ENCODE measurements around the gene MAIP1.
A peak's percentile ranks its signal among the peaks of the same experiment; 100 is the strongest.

Gene MAIP1

DNA sequence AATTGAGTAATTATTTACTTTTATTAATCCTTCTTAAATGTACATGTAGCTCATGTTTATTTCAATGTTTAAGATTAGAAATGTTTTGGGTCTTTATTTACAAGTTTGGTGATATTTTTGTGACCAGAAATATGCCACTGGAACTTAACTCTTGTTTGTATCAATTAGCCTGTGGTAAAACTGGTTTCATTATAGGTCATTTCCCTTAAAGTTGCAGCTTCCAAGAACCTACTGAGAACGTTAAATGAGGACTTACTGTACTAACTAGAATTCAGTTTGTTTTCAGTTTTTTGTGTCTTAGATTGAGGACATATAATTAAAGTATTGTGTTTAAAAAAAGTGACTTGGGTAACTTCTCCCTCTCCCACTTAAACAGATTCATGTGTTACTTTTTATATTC lies 4.4 kb upstream of the MAIP1 start:
- DNase-seq: no peak

DNA sequence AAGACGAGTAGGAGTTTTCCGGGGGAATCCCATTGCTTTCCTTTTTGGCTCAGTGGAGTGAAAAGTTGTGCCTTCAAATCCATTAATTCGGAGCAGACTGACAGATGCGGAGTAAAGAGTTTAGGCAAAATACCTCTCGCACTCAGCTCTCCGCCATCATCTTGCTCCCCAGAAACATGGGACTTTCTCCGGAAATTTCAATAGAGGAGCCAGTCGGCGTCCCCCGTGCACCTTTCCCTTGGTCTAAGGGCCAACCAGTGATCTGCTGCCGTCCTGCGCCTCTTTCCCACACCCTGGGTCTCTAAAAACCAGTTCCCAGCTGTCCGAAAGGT lies 409 bp upstream of the MAIP1 start:
- no peak for DNase-seq

DNA sequence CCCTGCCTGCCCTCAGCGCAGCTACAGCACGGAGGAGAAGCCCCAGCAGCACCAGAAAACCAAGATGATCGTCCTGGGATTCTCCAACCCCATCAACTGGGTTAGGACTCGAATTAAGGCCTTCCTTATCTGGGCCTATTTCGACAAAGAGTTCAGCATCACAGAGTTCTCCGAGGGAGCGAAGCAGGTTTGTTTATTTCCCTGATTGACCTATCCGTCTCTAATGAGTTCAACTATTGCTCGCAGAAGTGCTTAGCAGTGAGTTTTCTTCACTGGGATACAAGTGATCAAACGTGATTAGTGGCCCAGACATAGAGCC lies 639 bp downstream of the MAIP1 start:
- peak; percentile 52 for DNase-seq

DNA sequence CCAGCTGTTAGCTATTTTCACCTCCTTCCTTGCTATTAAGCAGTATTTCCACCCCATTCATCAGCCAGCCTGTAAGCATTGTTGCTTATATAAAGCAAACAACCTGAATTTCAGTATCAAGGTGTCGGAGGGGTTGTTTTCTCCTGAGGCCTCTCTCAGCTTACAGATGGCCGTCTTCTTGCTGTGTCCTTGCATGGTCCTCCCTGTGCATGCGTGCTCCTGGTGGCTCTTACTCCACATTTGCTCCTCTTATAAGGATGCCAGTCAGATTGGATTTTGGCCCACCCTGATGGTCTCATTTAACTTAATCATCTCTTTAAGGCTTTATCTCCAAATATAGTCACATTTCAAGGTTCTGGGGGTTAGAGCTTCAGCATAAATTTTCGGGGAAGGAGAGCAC lies 2.6 kb downstream of the MAIP1 start:
- DNase-seq: no peak

DNA sequence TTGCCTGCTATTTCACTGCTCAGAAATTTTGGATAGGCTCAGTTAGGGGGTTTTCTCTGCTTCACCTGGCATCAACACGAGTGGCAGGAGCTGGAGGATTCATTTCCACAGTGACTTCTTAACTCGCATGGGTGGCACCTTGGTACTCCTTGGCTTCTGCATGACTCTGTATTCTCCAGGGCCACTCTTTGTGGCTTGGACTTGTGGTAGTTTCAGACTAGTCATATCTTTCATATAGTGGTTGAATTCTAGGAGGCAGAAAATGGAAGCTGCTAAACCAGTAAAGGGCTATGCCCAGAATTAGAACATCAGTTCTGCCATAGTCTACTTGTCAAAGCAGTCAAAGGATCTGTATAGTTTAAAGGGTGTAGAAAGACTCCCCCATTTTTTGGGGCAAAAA lies 6.8 kb downstream of the MAIP1 start:
- no peak for DNase-seq

DNA sequence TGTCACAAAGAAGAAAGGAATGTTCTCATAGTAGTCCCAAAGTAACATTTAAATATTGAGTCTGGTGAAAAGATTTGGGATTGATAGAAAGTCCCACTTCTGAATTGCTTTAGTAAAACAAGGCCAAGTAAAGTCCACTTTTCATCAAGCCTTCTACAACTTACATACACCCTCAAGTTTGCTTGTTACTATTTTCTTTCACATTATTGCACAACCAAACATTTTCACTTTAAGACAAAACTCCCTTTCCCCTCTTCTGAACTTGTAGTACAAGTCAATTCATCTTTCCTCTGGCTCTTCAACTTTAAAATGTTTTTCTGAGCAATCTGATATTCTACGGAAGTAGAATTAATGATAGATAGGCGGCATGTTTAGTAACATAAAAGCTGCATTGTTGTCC lies 11.0 kb downstream of the MAIP1 start:
- DNase-seq: no peak

DNA sequence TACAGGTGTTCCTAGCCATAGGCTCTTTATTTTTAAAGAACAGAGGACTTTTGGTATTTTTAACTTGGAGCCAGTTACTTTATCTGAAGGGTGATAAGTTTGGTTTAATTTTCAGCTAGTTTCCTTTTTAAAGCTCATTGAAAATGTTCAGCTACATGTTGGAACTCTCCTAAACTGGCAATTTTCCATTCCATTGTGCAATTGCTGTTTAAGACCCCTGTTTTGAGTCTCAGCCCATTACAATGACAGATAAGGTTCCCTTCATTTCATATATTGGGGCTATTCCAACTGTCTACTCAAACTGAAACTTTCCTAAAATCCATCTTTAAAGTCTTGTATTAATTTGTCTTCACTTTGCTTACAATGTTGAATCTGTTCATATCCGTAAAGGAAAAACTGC lies 11.6 kb downstream of the MAIP1 start:
- DNase-seq: no peak

DNA sequence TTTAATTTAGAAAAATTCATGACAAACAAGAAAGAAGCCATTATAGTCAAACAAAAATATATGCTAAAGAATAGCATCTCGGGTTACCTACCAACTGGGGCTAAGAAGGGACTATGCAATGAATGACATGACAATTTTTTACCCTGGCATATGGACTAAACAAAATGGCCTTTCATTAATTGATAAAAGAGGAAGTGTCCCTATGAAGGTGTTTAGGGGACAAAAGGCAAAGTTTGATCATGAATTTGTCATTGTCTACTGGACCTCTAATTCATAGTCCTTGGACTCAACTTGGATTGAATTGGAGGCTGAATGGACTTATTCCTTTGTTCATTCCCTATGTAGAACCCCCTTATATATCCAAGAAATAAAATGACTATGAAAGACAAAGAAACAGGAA lies 12.7 kb downstream of the MAIP1 start:
- no peak for DNase-seq

DNA sequence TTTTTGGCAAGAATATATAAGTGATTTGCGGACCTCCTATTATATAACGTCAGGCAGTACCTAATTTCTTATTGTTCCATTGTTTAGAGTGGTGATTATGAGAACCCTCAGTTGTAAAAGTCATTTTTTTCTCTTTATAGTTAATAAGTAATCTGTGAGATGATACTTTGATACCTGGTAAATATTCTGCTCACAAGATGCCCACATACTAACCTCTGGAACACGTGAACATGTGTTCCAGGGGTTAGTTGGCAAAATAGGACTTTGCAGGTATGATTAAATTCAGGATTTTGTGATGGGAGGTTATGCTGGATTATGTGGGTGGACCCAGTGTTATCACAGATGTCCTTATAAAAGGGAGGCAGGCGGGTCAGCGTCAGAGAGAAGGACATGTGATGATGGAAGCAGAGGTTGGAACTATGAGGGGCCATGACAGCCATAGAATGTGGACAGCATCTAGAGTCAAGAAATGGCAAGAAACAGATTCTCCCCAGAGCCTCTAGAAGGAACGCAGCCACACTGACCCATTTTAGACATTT lies 16.8 kb downstream of the MAIP1 start:
- no peak for DNase-seq

DNA sequence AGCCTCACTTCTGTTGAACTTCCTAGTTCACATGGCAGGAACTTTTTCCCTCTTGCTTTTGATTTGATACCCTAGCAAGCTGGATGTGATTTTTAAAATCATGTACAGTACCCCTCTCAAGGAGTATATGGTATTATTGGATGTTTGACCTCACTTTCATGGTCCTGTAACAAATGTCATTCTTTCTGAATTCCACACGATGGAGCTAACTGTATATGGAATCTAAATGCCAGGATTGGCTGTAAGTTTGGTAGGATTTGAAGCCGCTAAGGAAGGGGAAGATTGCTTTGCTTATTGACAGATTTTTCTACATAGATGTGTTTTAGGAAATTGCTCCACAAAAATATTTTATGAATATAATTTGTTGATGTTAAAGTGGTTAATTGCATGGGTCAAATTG lies 18.3 kb downstream of the MAIP1 start:
- DNase-seq: peak; percentile 62

DNA sequence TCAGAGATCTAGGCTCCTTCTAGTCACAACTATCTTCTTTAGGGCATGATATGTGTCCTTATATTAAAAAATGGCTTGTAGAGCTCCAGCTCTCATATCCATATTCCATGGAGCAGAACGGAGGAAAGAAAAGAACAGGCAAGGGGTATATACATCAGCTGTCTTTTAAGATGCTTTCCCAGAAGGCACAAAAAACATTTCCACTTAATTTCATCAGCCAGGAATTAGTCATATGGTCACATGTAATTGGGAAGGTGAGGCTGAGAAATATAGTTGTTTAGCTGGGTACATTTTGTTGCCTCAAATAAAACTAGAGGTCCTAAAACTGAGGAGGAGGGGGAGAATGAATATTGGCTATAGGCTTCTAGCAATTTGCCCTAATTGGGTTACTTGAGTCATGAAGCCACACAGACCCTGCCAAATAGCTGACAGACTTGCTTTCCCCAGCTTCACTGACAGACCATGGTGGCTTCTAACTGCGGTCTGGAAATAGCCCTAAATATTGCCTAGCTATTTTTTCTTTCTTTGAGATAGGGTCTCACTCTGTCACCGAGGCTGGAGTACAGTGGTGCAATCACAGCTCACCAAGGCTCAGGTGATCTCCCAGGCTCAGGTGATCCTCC lies 20.0 kb downstream of the MAIP1 start:
- DNase-seq: no peak

DNA sequence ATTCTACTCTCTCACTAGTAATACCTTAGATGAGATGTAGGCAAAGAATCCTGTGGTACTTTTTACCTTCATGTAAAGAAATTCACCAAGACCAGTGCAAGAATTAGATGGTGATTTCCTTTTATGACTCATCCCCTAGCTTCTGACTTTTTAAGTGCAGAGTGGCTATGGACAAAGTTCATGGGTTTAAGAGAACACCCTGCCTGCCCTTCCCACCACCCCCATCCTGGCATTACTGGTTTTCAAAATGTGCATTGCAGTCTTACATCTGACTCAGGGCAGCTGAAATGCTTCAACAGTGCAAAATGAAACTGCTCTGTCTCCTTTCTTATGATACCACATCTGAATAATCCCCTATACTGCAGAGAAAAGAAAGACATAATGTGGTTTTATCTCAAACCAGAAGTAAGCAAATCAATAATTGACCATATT lies 22.6 kb downstream of the MAIP1 start:
- no peak for DNase-seq

DNA sequence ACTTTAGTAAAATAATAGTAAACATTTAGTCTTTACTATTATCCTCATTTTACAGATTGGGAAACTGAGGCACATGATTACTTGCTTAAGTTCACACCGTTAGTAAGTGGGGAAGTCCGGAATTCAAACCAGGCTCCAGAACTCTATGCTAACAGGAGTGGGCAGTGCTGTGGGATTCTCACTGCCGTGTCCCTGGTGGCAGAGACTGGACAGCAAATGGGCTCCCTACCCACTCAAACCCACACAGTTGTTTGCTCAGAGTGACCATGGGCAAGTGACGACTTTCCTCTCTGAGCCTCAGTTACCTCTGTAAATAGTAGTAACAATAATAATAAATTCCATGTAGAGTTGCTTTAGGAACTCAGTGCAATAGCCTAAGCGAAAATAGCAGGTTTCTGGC lies 24.0 kb downstream of the MAIP1 start:
- no peak for DNase-seq

DNA sequence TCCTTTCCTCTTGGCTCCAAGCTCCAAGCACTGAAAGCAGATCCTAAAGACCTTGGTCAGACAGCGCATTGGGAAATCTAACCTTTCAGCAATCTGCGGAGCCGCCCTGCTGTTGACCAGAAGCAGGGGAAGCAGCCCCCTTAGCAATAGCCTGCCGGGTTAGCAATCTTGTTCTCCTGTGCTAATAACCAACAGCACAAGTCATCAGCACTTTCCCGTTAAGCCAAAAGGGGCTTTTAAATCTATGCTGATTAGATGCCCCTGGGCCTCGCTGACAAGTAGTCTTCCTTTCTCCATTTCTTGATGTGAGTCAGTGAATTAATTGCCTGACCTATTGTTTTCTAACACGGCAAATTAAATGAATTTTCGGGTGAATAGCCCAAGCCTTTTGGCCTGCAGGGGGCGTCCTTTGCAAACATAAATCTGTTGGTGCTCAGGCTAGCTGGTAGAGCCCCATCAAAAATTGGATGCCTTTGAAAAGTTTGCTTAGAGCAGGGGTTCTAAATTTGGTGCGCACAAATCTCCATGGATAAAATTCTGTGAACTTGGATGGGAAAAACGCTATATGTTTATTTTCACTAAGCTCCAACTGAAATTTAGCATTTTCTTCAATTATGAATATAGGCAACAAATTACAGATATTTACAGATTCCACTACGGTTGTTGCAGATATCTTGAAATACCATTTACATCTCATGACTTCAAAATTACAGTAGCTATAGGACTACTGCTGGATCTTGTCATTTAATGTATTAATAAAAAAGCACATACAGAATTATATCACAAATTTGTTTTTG lies 24.6 kb downstream of the MAIP1 start:
- peak; percentile 67 for DNase-seq

DNA sequence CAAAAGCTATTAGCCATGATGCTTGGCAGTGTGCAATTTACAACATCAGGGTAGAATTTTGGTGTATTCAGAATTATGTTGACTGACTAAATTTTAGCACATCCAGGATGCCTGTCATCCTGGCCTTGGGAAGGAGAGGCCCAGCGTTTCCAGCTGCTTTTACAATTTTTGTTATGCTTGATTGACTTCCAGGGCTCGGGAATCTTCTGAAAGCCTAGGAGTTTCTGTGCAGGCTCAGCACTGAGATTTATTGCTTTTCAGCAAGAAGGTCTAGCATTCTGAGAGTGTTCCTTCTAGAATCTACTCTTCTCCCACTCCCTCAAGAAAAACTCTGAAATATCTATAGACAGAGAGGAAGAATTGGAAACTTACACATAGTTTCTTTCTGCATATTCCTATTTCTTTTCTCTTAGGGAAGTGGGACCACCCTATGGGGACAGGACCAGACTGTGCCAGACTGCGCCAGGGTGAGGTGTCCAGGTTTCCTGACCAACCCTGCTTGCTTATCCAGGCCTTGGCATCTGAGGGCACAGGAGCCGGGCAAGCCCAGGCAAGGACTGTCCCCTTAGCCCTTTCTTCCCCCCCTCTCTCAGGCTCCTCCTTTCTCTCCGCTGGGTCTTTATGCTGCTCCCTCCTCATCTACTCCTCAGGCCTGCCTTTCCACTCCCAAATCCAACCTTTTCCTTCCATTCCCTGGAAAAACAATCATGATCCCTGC lies 26.9 kb downstream of the MAIP1 start:
- DNase-seq: no peak

DNA sequence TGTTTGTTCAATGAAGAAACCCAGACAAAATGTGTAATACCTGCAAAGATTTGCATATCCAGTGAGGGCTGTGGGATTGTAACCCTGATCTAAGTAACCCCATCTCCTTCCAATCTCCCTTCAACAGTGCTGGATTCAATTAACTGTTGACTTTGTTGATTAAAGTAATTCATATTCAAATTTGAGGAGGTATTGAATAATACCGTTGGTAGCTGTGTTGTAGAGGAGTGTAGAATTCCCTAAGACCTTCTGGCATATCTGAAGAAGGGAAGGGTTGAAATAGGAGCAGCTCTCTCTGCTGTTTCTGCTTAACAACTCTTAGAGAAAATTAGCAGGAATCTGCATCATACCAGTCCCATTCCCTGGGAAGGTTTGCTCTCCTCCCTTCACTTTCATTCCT lies 28.2 kb downstream of the MAIP1 start:
- DNase-seq: no peak

DNA sequence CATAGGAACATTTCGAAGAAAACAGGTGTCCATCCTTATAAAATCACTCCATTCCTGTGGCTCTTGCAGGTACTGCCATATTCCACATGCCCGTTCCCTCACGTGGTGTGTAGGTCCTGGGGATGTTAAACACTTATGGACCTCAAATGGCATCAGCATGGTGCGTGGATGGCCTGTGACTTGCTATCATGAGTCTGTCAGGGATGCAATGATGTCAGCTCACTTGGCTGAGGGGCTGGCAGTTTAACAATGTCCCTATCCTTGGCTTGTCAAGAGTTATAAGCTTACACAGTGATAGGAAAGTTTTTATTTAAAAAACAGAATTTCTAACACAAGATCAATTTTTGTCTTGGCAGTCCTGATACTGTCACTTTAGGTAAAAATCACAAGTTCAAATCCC lies 28.8 kb downstream of the MAIP1 start:
- no peak for DNase-seq

DNA sequence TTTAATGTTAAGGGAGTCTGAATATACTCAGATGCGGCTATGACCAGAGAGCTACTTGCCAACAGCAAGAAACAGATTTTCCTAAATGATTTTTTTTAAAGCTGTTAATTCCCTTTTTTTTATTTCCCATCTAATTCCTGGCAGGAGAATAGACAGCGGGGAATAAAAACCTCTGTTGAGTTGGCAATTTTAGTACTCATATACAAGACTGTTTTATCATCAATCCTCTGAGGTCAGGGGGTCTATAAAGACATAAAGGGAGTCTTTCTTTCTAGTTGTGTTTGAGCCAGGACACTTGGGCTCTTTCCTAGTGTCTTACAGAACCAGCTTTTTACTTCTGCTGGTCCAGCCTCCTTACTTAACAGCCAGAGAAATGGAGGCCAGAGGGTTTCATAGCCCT lies 29.4 kb downstream of the MAIP1 start:
- DNase-seq: no peak

DNA sequence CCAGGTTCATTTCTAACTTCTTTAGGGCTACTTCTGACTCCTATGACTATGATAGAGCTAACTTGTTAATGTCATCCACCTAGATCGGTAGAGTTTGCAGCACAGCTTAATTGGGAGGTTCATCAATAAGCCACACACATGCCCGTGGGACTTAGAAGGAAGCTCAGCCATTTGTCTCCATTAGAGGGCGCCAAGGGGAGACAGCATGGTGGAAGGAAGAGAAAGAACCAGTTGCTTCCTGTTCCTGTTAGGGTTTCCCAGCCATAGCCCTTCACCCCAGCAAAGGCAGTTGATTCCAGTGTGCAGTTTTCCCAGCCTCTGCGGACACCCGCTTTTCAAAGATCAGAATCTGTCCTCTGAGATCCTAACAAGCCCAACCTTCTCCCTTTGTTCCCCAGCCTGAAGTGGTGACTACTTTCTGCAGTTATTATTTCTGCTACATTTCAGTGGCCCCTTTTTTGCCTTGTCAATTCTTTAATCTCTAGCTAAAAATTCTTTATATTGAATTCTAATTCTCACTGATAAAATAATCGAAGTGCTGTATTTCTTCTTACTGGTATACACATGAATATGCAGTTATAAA lies 30.3 kb downstream of the MAIP1 start:
- peak; percentile 66 for DNase-seq

DNA sequence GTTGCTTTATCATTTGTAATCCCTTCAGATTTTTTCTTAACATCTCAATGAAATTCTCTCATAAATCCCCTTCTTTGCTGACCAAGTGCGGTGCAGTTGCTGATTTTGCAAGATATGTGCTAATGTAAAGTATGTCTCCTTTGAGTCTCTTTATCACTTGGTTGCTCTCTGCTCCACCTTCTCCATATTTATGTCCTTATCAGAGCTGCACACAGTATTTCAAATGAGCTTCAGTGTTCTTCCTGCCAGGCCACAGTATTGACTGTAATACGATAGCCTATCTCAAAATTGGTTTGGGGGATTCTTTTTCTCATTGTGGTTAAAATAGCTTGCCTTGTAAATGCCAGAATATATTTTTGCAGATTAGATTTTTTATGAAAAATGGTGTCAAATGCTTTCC lies 32.2 kb downstream of the MAIP1 start:
- peak; percentile 72 for DNase-seq

DNA sequence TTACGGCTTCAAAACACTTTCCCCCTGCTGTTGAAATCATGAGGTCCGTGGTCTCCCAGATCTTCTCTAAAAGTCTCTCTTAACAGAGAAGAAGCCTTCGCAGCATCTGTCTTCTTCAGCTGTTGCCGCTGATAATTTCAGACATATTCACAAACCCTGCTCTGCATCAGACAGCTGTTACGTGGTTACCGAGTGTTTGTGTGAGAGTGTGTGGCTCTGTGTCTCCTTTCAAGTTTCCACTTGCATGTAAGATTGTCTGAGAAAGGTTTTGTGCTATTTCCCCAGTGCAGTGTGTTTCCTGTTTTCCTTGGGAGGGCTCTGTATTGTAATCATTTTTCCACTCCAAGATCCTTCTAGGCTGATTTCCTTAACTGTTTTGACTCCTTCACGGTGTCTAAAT lies 32.8 kb downstream of the MAIP1 start:
- peak; percentile 76 for DNase-seq

DNA sequence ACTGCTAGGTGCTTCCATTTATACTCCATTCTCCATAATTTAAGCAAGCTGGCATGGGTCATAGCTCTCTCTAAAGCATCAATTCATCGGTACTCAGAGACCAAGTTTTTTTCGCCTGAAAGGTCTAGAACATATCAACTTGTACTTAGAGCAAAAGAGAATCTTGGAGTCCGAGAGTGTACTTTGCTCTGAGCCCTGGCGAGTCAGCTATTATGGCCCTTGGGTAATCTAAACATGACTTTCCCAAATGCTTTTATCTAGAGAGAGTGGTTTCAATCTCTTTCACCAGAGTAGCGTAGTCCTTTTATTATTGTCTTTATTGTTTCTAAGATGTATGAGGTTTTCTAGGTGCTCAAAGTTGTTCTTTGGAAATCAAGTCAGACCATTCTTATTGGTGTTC lies 34.4 kb downstream of the MAIP1 start:
- DNase-seq: no peak

DNA sequence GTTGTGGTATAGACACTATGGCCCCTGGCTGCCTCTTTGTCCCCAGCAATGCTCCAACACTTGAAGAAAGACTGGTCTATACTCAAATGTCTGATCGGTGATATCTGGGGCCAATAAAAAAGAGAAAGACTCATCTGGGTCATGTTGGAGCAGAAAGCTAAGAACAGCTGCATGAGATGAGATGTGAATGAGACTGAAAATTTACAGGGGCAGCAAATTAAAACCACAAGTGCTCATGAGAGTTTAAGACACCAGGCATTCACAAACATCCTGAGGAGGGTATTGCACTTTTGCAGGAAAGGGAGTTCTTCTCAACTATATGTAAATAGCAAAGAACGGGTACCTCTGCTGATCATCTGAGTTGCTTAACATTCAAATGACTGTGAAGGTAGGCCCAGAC lies 36.3 kb downstream of the MAIP1 start:
- DNase-seq: no peak

DNA sequence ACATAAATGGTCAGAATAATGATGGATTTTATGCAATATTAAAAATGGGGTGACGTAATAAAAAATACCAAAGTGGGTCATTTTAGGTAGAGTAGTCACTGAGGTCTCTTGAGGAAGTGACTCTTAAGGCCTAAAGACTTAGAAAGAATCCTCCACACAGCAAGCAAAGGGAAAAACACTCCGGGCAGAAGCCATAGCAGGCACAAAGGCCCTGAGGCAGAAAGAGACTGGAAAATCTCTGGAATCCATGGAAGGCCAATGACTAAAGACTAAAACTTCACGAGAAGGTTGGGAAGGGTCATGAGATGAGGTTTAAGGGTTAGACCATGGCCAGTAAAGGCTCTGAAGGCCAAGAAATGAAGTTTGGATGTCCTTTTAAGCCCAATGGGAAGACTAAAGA lies 36.9 kb downstream of the MAIP1 start:
- DNase-seq: no peak

Measured in NCI-H2171 treated with DMSO at 0.1 percent for 48 hours (cell line).